GM21515 (cell line): ENCODE measurements around the gene KCNQ1.

ENCODE experiments used
- ATAC-seq: cut with Tn5 transposase; IDR thresholded peaks from one replicate; pipeline ENCODE4 v1.9.1; 2021; ENCODE audit not compliant: unreplicated experiment

Gene KCNQ1

GRCh38 chr11:2752204-2752770 lies 307.5 kb downstream of the KCNQ1 start:
- no peak for ATAC-seq

GRCh38 chr11:2752923-2753322 lies 308.1 kb downstream of the KCNQ1 start:
- ATAC-seq = no peak

GRCh38 chr11:2754008-2754407 lies 309.2 kb downstream of the KCNQ1 start:
- no peak for ATAC-seq

GRCh38 chr11:2755071-2755470 lies 310.3 kb downstream of the KCNQ1 start:
- ATAC-seq = no peak

- no peak for ATAC-seq
Observed at GRCh38 chr11:2758751-2759150, 313.9 kb downstream of the KCNQ1 start.

GRCh38 chr11:2759228-2760195 lies 314.7 kb downstream of the KCNQ1 start:
- ATAC-seq = no peak

GRCh38 chr11:2760196-2760871 lies 315.5 kb downstream of the KCNQ1 start:
- ATAC-seq = no peak

- no peak for ATAC-seq
Observed at GRCh38 chr11:2761131-2762030, 316.6 kb downstream of the KCNQ1 start.

- ATAC-seq = no peak
Observed at GRCh38 chr11:2762031-2762380, 317.2 kb downstream of the KCNQ1 start.

- no peak for ATAC-seq
Observed at GRCh38 chr11:2762451-2762850, 317.6 kb downstream of the KCNQ1 start.

GRCh38 chr11:2763984-2764383 lies 319.2 kb downstream of the KCNQ1 start:
- ATAC-seq = no peak

GRCh38 chr11:2765491-2765890 lies 320.7 kb downstream of the KCNQ1 start:
- no peak for ATAC-seq

GRCh38 chr11:2766166-2766565 lies 321.4 kb downstream of the KCNQ1 start:
- no peak for ATAC-seq

GRCh38 chr11:2767071-2767470 lies 322.3 kb downstream of the KCNQ1 start:
- no peak for ATAC-seq

GRCh38 chr11:2767801-2768200 lies 323.0 kb downstream of the KCNQ1 start:
- ATAC-seq = no peak

GRCh38 chr11:2768471-2769408 lies 323.9 kb downstream of the KCNQ1 start:
- ATAC-seq = no peak

GRCh38 chr11:2769409-2770095 lies 324.7 kb downstream of the KCNQ1 start:
- ATAC-seq = no peak

GRCh38 chr11:2770096-2770751 lies 325.4 kb downstream of the KCNQ1 start:
- no peak for ATAC-seq
